Liver (tissue), 9 donors: ENCODE measurements around the gene CPS1. TPM values are rescaled to one million over a fixed set of nuclear protein-coding genes. Genes with fewer than 3 reads are reported as not detected.

Source experiments
- DNase-seq: peaks from one replicate; pipeline ENCODE4 v3.0.0-alpha.2; 2017; ENCODE audit warnings: low spot score
- H3K27ac ChIP-seq, 2 donors: one replicate each; pipeline ENCODE4 v1.7.0; 2013; ENCODE audit warnings: inconsistent platforms in 2 of 2, low read length in 2 of 2, control low read depth in 1 of 2, low read depth in 1 of 2, mild to moderate bottlenecking in 1 of 2
- H3K27me3 ChIP-seq, 4 donors: one replicate each; pipeline versions ENCODE4 v1.6.1 to v1.7.0; 2013; ENCODE audit warnings: low read length in 3 of 4, inconsistent platforms in 1 of 4, mild to moderate bottlenecking in 1 of 4, moderate library complexity in 1 of 4; ENCODE audit not compliant: control insufficient read depth in 4 of 4, insufficient read depth in 4 of 4
- H3K36me3 ChIP-seq, 4 donors: one replicate each; pipeline versions ENCODE4 v1.6.1 to v1.7.0; 2013; ENCODE audit warnings: low read length in 3 of 4, mild to moderate bottlenecking in 3 of 4, low read depth in 1 of 4, moderate library complexity in 1 of 4; ENCODE audit not compliant: control insufficient read depth in 4 of 4, insufficient read depth in 3 of 4
- H3K4me1 ChIP-seq, 4 donors: one replicate each; pipeline versions ENCODE4 v1.6.1 to v1.7.0; 2013; ENCODE audit warnings: low read length in 3 of 4, mild to moderate bottlenecking in 3 of 4, moderate library complexity in 1 of 4; ENCODE audit not compliant: control insufficient read depth in 4 of 4, insufficient read depth in 4 of 4
- H3K4me3 ChIP-seq, 3 donors: one replicate each; pipeline versions ENCODE4 v1.6.1 to v1.7.0; 2013; ENCODE audit warnings: low read length in 3 of 3, control low read depth in 1 of 3, low read depth in 1 of 3, mild to moderate bottlenecking in 1 of 3
- H3K9ac ChIP-seq, 2 donors: one replicate each; pipeline ENCODE4 v1.7.0; 2013; ENCODE audit warnings: low read length in 2 of 2, mild to moderate bottlenecking in 2 of 2, moderate library complexity in 2 of 2, control low read depth in 1 of 2, low read depth in 1 of 2
- H3K9me3 ChIP-seq, 4 donors: one replicate each; pipeline versions ENCODE4 v1.6.1 to v1.7.0; 2013; ENCODE audit warnings: low read length in 3 of 4; ENCODE audit not compliant: control insufficient read depth in 4 of 4
- ATF3 ChIP-seq: IDR thresholded peaks from 2 replicates; pipeline ENCODE4 v1.6.1; 2016; ENCODE audit warnings: antibody characterized with exemption
- CTCF ChIP-seq: fragments of 150-350 bp; IDR thresholded peaks from 2 replicates; pipeline ENCODE4 v1.5.1; 2017; ENCODE audit warnings: improper control_type of control experiment, low read depth, low read length; ENCODE audit not compliant: missing input control
- EGR1 ChIP-seq, 2 donors: IDR thresholded peaks; 2 replicates each; pipeline ENCODE4 v1.6.1; 2016 to 2018; ENCODE audit warnings: antibody characterized with exemption in 2 of 2, low read depth in 2 of 2
- FOXA2 ChIP-seq: IDR thresholded peaks from 2 replicates; pipeline ENCODE4 v1.6.1; 2016; ENCODE audit warnings: antibody characterized with exemption
- GABPA ChIP-seq, 2 donors: IDR thresholded peaks in 1 of 2; conservative IDR thresholded peaks in 1 of 2; 2 replicates each; pipeline ENCODE4 v1.6.1; 2016; ENCODE audit warnings: antibody characterized with exemption in 2 of 2, mild to moderate bottlenecking in 1 of 2, moderate library complexity in 1 of 2
- HNF4A ChIP-seq, 2 donors: conservative IDR thresholded peaks; 2 replicates each; pipeline ENCODE4 v1.6.1; 2016; ENCODE audit warnings: antibody characterized with exemption in 2 of 2, mild to moderate bottlenecking in 2 of 2
- HNF4G ChIP-seq: IDR thresholded peaks from 2 replicates; pipeline ENCODE4 v1.6.1; 2016; ENCODE audit warnings: antibody characterized with exemption
- MAX ChIP-seq: IDR thresholded peaks from 2 replicates; pipeline ENCODE4 v1.6.1; 2016; ENCODE audit warnings: antibody characterized with exemption
- RAD21 ChIP-seq, 2 donors: IDR thresholded peaks; 2 replicates each; pipeline ENCODE4 v1.6.1; 2016; ENCODE audit warnings: antibody characterized with exemption in 2 of 2, mild to moderate bottlenecking in 2 of 2
- RXRA ChIP-seq, 2 donors: IDR thresholded peaks; 2 replicates each; pipeline ENCODE4 v1.6.1; 2017 to 2018; ENCODE audit warnings: antibody characterized with exemption in 2 of 2, mild to moderate bottlenecking in 1 of 2
- TAF1 ChIP-seq: conservative IDR thresholded peaks from 2 replicates; pipeline ENCODE4 v1.6.1; 2016; ENCODE audit warnings: antibody characterized with exemption, mild to moderate bottlenecking
- ZBTB33 ChIP-seq: IDR thresholded peaks from 2 replicates; pipeline ENCODE4 v1.6.1; 2016; ENCODE audit warnings: antibody characterized with exemption
- WGBS: extraction: QIAGEN DNeasy Blood & Tissue Kit; methylation state at CpG from one replicate; pipeline ENCODE4 v1.1.7; 2013; 5-methylcytosine and 5-hydroxymethylcytosine counted together
- polyA plus RNA-seq, 2 donors: library from polyadenylated mRNA; stranded (reverse) in 1 of 2; unstranded in 1 of 2; fragments of 200-250 nt in 1 of 2; fragments of >200 nt in 1 of 2; fragmentation: Nextera tagmentation in 1 of 2; extraction: Ambion mirVana in 1 of 2; gene quantifications; one replicate each; pipeline versions ENCODE4 v1.2.1 to v1.2.3, GENCODE V29; 2013 to 2015
- total RNA-seq, 2 donors: library from RNA; depleted of rRNA; stranded (reverse); fragments of >200 nt; gene quantifications; one replicate each; pipeline ENCODE4 v1.2.3, GENCODE V29; 2014
- donor health status: healthy.
- donor health status: healthy.
- donor health status: healthy.
- donor health status: healthy.
- donor health status: healthy.

CPS1 gene
- total and polyA plus RNA-seq, 4 donors, result 469 to 930 (median 575) TPM

GRCh38 chr2:210642333-210642732 is 85.9 kb downstream of the CPS1 start:
- no peaks in the 10 kb centered on the region for H3K4me1 ChIP-seq
- no peak for DNase-seq
- H3K4me3 ChIP-seq, result no peak overlapping the region
- H3K27ac ChIP-seq, result no peak overlapping the region
- peaks cover 1 to 91% (median 70%) of the 10 kb centered on the region in 4 donors for H3K36me3 ChIP-seq
- no peak for TF ChIP-seq ATF3
- TF ChIP-seq ZBTB33, result no peak
- TF ChIP-seq HNF4A (conservative IDR thresholded peaks at IDR 0.05), result no peak
- TF ChIP-seq CTCF, result no peak
- TF ChIP-seq FOXA2, result no peak
- no peak for TF ChIP-seq TAF1
- no peak for TF ChIP-seq RXRA (IDR thresholded peaks at IDR 0.05)
- H3K9ac ChIP-seq, result no peak overlapping the region
- no peaks in the 10 kb centered on the region for H3K27me3 ChIP-seq
- H3K9me3 ChIP-seq, result no peaks in the 10 kb centered on the region
- WGBS, result 85% methylated on average over 4 of the region's 4 CpGs

GRCh38 chr2:210647151-210647550 is 90.8 kb downstream of the CPS1 start:
- H3K9ac ChIP-seq, result no peak overlapping the region
- no peak overlapping the region for H3K27ac ChIP-seq
- no peaks in the 10 kb centered on the region for H3K9me3 ChIP-seq
- no peaks in the 10 kb centered on the region for H3K4me1 ChIP-seq
- H3K4me3 ChIP-seq, result no peak overlapping the region
- no peaks in the 10 kb centered on the region for H3K27me3 ChIP-seq
- TF ChIP-seq MAX (no peak), HNF4A (conservative IDR thresholded peaks at IDR 0.05) (no peak)
- peaks cover 1 to 96% (median 68%) of the 10 kb centered on the region in 4 donors for H3K36me3 ChIP-seq
- no peak for DNase-seq

- no peak overlapping the region for H3K27ac ChIP-seq
- no peaks in the 10 kb centered on the region for H3K9me3 ChIP-seq
- H3K9ac ChIP-seq, result no peak overlapping the region
- H3K27me3 ChIP-seq, result no peaks in the 10 kb centered on the region
- 85% methylated on average over 1 of the region's 1 CpG for WGBS
- H3K4me3 ChIP-seq, result no peak overlapping the region
- peaks cover 0 to 1% (median under 1%) of the 10 kb centered on the region in 4 donors for H3K4me1 ChIP-seq
- no peak for DNase-seq
- peaks cover 13 to 98% (median 84%) of the 10 kb centered on the region in 4 donors for H3K36me3 ChIP-seq
- TF ChIP-seq TAF1 (no peak), MAX (no peak), CTCF (no peak), EGR1 (IDR thresholded peaks at IDR 0.05; ENCODE audit: low read depth in 2 of 2) (no peak), FOXA2 (no peak), RAD21 (IDR thresholded peaks at IDR 0.05) (no peak), HNF4G (no peak), GABPA (IDR thresholded peaks at IDR 0.05 in 1 of 2, conservative IDR thresholded peaks at IDR 0.05 in 1 of 2) (no peak), HNF4A (conservative IDR thresholded peaks at IDR 0.05) (no peak)
Observed at GRCh38 chr2:210654091-210654490, 97.7 kb downstream of the CPS1 start.
